ENCODE results near the gene PANK1. TPM values are rescaled to one million over a fixed set of nuclear protein-coding genes. Genes with fewer than 3 reads are reported as not detected.

The PANK1 gene
- total and polyA plus RNA-seq, 2 experiments from 2014 or later, result 21.6 to 55.5 TPM

DNA sequence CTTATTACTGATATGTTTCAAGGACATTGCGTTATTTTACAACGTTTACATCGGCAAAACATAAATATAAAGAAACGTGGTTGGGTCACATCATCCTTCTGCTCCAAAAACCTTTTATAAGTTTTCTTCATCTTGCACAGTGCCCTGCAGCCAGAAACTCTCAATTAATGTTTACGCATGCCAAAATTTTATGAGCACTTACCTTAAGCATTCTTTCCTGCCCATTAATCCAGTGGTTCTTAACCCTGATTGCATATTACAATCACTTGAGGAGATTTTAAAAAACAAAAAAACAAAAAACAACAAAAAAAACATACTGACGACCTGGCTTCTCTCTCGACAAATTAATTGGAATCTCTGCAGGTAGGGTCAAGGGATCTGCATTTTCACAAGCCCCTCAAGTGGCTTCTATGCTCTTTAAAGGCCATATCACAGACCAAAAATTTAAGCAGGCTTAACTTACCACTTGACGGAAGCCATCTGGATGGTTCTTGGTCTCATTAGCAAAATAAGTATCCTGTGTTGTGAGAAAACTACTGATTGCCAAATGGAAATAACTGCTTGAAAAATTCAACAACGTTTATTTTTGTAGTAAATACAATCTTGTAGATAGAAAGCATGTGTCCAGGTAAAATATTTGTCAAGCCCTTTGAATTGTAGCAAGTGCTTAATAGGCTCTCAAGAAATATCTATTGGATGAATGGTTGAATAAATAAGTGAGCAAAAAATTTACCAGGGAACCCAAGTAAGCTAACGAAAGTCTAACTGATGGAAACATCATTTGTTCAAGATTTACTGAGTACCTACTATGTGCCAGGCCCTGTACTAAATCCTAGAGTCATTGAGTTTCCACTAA, 78.7 kb downstream of the PANK1 start:
- WGBS (ENCODE audit: low lambda C conversion rate, missing lambda C conversion rate), result 41% methylated on average over 10 of the region's 10 CpGs
- H3K36me3 ChIP-seq (replicated peaks; ENCODE audit: insufficient read depth, low read depth), result no peaks in the 10 kb centered on the region
- no peaks in the 10 kb centered on the region for H3K79me2 ChIP-seq
- TF ChIP-seq, protein P1, sequence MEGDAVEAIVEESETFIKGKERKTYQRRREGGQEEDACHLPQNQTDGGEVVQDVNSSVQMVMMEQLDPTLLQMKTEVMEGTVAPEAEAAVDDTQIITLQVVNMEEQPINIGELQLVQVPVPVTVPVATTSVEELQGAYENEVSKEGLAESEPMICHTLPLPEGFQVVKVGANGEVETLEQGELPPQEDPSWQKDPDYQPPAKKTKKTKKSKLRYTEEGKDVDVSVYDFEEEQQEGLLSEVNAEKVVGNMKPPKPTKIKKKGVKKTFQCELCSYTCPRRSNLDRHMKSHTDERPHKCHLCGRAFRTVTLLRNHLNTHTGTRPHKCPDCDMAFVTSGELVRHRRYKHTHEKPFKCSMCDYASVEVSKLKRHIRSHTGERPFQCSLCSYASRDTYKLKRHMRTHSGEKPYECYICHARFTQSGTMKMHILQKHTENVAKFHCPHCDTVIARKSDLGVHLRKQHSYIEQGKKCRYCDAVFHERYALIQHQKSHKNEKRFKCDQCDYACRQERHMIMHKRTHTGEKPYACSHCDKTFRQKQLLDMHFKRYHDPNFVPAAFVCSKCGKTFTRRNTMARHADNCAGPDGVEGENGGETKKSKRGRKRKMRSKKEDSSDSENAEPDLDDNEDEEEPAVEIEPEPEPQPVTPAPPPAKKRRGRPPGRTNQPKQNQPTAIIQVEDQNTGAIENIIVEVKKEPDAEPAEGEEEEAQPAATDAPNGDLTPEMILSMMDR (IDR thresholded peaks at IDR 0.05; ENCODE audit: poor library complexity), result no peak
- TF ChIP-seq EZH2phosphoT487 (IDR thresholded peaks at IDR 0.05; ENCODE audit: low read depth, severe bottlenecking, unreplicated experiment), result no peak
- no peak for TF ChIP-seq EZH2 (IDR thresholded peaks at IDR 0.05; ENCODE audit: borderline replicate concordance)
- no peak overlapping the region for H3K27ac ChIP-seq
- H3K4me2 ChIP-seq, result no peak overlapping the region
- H3K9me3 ChIP-seq (ENCODE audit: low read depth), result no peaks in the 10 kb centered on the region
- H3K4me1 ChIP-seq (ENCODE audit: insufficient read depth), result no peaks in the 10 kb centered on the region
- H4K20me1 ChIP-seq (ENCODE audit: insufficient read depth, poor library complexity, severe bottlenecking), result no peaks in the 10 kb centered on the region
- no peaks in the 10 kb centered on the region for H3K27me3 ChIP-seq
- H3K4me3 ChIP-seq, result no peak overlapping the region
- no peak overlapping the region for H2AFZ ChIP-seq
- H3K9me2 ChIP-seq (replicated peaks; ENCODE audit: insufficient read depth), result no peaks in the 10 kb centered on the region
- no peak for DNase-seq (ENCODE audit: low spot score)

DNA sequence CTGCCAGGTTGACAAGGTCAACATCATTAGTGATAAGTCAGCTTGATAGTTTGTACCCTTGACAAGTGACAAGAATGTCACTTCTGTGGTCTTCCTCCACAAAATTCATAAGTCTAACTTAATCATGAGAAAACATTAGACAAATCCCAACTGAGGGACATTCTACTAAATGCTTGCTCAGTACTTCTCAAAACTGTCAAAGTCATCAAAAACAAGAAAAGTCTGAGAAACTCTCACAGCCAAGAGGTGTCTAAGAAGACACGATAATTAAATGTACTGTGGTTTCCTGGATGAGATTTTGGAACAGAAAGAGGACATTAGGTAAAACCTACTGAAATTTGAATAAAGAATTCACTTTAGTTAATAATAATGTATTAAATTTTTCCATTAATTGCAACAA, 79.9 kb downstream of the PANK1 start:
- DNase-seq (ENCODE audit: low spot score), result no peak
- Histone ChIP-seq H3K27me3 (no peaks in the 10 kb centered on the region), H2AFZ (no peak overlapping the region), H3K4me3 (no peak overlapping the region), H3K9me3 (ENCODE audit: low read depth) (no peaks in the 10 kb centered on the region), H3K79me2 (no peaks in the 10 kb centered on the region), H4K20me1 (ENCODE audit: insufficient read depth, poor library complexity, severe bottlenecking) (no peaks in the 10 kb centered on the region), H3K9me2 (replicated peaks; ENCODE audit: insufficient read depth) (no peaks in the 10 kb centered on the region), H3K4me1 (ENCODE audit: insufficient read depth) (no peaks in the 10 kb centered on the region), H3K4me2 (no peak overlapping the region), H3K36me3 (replicated peaks; ENCODE audit: insufficient read depth, low read depth) (no peaks in the 10 kb centered on the region), H3K27ac (no peak overlapping the region)
- WGBS (ENCODE audit: low lambda C conversion rate, missing lambda C conversion rate), result 84% methylated on average over 1 of the region's 1 CpG
- TF ChIP-seq EZH2 (IDR thresholded peaks at IDR 0.05; ENCODE audit: borderline replicate concordance) (no peak), EZH2phosphoT487 (IDR thresholded peaks at IDR 0.05; ENCODE audit: low read depth, severe bottlenecking, unreplicated experiment) (no peak)
- TF ChIP-seq, protein P1 (IDR thresholded peaks at IDR 0.05; ENCODE audit: poor library complexity), result no peak

DNA sequence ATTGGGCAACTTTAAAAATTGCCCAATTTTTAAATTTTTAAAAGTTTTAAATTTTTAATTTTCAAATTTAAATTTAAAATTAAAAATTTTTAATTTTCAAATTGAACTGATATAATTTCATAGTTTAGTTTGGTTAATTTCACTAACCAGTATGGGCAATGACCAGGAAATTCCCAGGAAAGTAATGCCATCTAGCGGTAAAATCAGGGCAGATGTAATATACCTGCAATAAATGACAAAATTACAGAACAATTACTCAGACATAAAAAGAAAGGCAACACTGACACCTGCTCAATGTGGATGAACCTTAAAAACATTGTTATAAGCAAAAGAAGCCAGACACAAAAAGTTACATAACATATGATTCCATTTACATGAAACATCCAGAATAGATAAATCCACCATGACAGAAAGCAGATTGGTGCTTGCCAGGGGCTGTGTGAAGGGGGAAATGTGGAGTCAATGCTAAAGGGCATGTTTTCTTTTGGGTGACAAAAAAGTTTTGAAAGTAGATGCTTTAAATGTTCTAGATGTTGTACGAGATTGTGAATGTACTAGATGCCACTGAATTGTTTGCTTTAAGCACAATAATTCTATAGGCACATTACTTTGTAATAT, 81.1 kb downstream of the PANK1 start:
- peak; percentile 57 for DNase-seq (ENCODE audit: low spot score)

More for the DNA sequence above, 81.1 kb downstream of the PANK1 start:
- H3K4me3 ChIP-seq, result no peak overlapping the region
- H3K36me3 ChIP-seq (replicated peaks; ENCODE audit: insufficient read depth, low read depth), result no peaks in the 10 kb centered on the region
- WGBS (ENCODE audit: low lambda C conversion rate, missing lambda C conversion rate), result 13% methylated on average over 2 of the region's 2 CpGs
- no peaks in the 10 kb centered on the region for H3K9me3 ChIP-seq (ENCODE audit: low read depth)
- no peak overlapping the region for H3K4me2 ChIP-seq
- no peaks in the 10 kb centered on the region for H3K9me2 ChIP-seq (replicated peaks; ENCODE audit: insufficient read depth)
- no peak overlapping the region for H3K27ac ChIP-seq
- TF ChIP-seq, protein P1 (IDR thresholded peaks at IDR 0.05; ENCODE audit: poor library complexity), result peak; percentile 86
- no peak for TF ChIP-seq EZH2 (IDR thresholded peaks at IDR 0.05; ENCODE audit: borderline replicate concordance)
- no peak for TF ChIP-seq EZH2phosphoT487 (IDR thresholded peaks at IDR 0.05; ENCODE audit: low read depth, severe bottlenecking, unreplicated experiment)
- H3K27me3 ChIP-seq, result no peaks in the 10 kb centered on the region
- no peak overlapping the region for H2AFZ ChIP-seq
- H3K79me2 ChIP-seq, result no peaks in the 10 kb centered on the region
- H4K20me1 ChIP-seq (ENCODE audit: insufficient read depth, poor library complexity, severe bottlenecking), result no peaks in the 10 kb centered on the region
- H3K4me1 ChIP-seq (ENCODE audit: insufficient read depth), result no peaks in the 10 kb centered on the region
